Neural cell (in vitro differentiated cells): ENCODE measurements around the gene COL13A1.

Experiments used
- EP300 ChIP-seq: fragments of 450-650 bp; conservative IDR thresholded peaks from 2 replicates; pipeline ENCODE4 v1.6.1; 2014; ENCODE audit warnings: antibody characterized with exemption, mild to moderate bottlenecking, moderate library complexity; ENCODE audit not compliant: poor library complexity, severe bottlenecking
- EZH2 ChIP-seq: fragments of 200-600, 300-800 bp; shearing (Covaris generic), sonication (generic); IDR thresholded peaks from 2 replicates; pipeline ENCODE4 v1.6.1; 2014; ENCODE audit warnings: antibody characterized with exemption, low read length, borderline replicate concordance, mild to moderate bottlenecking; ENCODE audit not compliant: insufficient read depth, poor library complexity, severe bottlenecking
- POLR2AphosphoS5 ChIP-seq: IDR thresholded peaks from 2 replicates; pipeline ENCODE4 v1.6.1; 2012
- RAD21 ChIP-seq: fragments of 450-650 bp; conservative IDR thresholded peaks from 2 replicates; pipeline ENCODE4 v1.6.1; 2014; ENCODE audit warnings: antibody characterized with exemption, mild to moderate bottlenecking, moderate library complexity
- TF ChIP-seq, protein P1 (sequence below): fragments of 450-650 bp; IDR thresholded peaks from 2 replicates; pipeline ENCODE4 v1.5.1; 2014; ENCODE audit warnings: antibody characterized with exemption, mild to moderate bottlenecking, moderate library complexity; ENCODE audit not compliant: poor library complexity, severe bottlenecking

DNA sequence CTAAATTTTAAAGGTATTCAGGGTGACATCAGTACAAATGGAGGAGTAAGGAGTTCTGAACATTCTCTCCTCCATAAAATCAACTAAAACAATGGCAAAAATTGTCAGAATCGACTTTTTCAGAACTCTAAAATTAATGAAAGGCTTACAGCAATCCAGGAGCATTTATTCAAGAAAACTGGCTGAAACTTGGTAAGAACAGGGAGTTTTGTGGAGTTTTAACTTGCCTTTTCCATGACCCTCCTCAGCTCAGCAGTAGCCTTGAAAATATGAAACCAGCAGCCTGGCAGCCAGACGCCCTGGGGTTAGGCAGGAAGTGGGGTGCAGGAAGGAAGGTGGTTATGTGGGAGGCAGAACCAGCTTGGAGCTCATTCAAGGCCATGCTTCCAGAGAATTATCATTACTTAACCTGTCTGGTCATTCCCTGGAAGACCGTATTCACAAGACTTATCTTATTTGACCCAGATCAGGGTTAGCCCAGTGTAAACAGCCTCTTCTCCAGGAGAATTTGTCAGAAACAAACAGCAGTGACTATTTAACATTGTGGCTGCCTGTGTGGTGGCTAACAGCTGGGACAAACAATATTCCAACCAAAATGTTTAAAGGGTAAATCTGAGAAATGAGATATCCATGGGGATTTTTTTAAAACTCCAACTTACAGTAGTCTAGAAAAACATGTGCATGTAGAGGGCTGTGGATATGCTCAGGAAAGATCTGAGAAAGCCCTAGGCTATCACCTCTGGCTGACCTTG lies 175.3 kb downstream of the COL13A1 start:
- TF ChIP-seq, protein P1, sequence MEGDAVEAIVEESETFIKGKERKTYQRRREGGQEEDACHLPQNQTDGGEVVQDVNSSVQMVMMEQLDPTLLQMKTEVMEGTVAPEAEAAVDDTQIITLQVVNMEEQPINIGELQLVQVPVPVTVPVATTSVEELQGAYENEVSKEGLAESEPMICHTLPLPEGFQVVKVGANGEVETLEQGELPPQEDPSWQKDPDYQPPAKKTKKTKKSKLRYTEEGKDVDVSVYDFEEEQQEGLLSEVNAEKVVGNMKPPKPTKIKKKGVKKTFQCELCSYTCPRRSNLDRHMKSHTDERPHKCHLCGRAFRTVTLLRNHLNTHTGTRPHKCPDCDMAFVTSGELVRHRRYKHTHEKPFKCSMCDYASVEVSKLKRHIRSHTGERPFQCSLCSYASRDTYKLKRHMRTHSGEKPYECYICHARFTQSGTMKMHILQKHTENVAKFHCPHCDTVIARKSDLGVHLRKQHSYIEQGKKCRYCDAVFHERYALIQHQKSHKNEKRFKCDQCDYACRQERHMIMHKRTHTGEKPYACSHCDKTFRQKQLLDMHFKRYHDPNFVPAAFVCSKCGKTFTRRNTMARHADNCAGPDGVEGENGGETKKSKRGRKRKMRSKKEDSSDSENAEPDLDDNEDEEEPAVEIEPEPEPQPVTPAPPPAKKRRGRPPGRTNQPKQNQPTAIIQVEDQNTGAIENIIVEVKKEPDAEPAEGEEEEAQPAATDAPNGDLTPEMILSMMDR = no peak
- no peak for TF ChIP-seq RAD21
- TF ChIP-seq EZH2 = no peak
- TF ChIP-seq EP300 = no peak
- no peak for TF ChIP-seq POLR2AphosphoS5
